Activated CD4-positive, CD25-positive, alpha-beta regulatory T cell (primary cell): ENCODE measurements around the gene PDE4D.
A peak's percentile ranks its signal among the peaks of the same experiment; 100 is the strongest.
"Not testable (repeated sequence)": the region's sequence is repeated elsewhere in the genome, so short reads cannot be mapped to it uniquely, and the experiment has no call there.

Experiments used
- DNase-seq, 4 experiments: peaks; one replicate each; lab custom pipeline; 2025; lab: John Stamatoyannopoulos, UW

The PDE4D gene

DNA sequence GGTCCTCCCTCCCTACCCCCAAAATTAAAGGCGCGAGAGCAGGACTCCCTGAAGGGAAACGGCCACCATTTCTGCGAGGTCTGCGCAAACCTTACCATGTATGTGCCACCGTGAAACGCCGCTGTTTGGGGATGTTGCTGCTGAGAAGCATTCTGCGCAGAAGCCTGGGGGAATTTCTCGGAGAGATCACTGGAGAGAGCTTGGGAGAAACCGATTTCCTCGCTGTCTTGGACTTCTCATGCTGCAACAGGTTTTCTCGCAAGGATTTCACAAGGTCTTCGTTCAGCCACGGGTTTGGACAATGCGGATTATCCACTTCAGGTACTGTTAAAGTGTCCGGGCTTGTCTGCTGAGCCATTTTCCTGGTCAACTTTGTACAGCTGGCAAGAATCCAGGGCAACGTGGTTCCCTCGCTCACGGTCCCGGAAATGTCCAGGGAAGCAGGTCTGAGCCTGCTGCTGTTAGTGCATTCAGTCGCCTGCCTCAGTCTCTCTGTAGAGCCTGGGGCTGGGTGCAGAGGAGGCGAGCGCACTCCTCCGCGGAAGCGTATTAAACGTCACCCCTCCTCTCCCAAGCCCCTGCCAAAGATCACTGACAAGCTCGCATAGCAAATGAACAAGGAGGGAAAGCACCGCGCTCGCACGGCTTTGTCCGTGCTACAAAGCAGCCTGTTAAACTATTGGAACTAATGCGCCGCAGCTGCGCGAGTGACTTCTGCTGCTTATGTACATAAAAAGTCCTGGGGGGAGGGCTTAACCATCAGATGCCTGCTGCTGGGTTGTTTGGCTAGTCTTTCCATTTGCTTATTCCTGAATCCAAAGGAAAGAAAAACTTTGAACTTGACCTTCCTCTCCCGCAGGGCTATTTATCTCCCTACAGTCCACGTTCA, 125.1 kb downstream of the PDE4D start:
- DNase-seq = peak in 2 of 4 experiments; percentile 1

DNA sequence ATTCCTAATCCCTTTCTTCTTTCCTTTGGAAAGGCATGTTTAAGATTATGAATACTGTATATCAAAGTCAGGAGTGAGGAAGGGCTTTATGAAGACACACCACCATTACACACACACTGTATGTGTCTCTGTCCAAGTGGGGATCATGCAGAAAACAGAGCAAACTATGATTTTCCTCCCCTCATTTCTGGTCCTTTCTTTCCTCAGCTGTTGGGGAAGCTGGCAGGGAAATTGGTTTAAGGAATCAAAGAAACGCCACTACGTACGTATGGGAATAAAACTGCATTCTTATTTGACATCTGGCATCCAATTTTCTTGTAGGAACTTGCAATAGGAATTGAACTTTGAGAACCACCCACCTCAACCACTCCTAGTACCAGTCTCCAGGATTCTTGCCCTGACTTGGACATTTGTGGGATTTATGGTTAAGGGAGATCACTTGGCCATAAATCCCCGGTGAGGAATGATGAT, 125.8 kb downstream of the PDE4D start:
- no peak for DNase-seq

DNA sequence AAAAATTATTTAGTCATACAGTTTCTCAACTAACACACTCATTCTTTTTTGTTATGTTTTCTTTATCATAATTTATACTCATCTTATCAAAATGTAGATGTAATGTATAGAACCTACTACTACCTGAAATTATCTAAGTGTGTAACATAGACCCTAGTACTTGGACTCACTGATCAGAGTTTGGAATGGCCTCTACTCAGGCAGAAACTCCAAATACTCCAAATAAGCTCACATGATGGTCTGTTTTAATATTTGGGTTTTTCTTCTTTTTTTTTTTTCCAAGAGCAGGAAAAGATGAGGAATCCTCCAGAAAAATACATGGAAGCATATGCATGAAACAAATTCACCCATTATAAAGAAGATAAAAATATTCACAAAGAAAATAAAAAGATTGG, 126.3 kb downstream of the PDE4D start:
- DNase-seq = no peak

DNA sequence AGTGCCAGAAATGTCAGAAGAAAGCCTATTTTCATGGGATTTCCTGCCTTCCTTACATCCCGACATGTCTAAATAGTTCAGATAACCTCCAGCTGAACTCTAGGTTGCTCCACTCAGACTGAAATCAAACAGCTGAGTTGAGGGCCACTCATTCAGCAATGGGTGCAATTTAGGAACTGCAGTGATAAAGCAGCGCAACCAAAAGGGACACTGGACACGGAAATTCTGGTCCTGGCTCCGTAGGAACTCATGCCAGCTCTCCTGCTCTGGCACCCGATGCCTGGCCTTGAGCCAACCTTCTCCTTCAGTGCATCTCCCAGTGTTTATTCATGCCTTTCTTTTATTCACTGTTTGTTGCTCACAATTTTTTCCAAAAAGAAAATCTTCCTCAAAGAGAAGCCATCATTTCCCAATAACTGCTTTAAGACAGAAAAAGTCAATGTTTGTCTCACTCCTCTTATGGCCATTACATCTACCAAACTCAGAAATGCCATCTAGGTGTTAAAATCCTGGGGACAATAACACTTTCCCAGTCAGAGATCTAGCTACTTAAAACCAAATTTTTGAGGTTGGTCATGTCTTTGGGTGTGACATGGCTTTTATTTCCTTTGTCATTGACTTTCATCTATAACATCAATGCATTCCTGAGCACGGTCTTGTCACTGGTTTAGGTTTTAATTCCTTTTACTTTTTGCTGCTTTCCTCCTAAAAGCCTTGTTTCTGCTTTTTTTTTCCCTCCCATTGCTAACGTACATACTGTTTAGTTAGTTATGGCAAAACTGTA, 126.9 kb downstream of the PDE4D start:
- DNase-seq = no peak

DNA sequence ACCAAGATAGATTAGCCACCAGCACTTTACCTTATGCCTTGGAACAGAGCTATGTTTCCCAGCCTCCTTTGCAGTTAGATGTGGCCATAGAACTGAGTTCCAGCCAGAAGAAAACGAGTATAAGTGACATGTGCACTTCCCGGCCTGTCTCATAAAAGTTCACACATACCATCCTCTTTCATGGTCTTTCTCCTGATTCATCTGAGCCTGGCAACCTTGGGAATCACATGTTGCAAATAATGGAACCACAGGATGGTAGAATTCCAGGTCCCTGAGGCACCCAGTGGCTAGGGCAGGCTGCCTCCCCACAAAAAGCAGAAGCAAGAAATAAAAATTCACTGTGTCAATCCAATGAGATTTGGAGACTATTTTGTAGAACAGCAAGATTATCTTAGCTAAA, 128.1 kb downstream of the PDE4D start:
- no peak for DNase-seq

DNA sequence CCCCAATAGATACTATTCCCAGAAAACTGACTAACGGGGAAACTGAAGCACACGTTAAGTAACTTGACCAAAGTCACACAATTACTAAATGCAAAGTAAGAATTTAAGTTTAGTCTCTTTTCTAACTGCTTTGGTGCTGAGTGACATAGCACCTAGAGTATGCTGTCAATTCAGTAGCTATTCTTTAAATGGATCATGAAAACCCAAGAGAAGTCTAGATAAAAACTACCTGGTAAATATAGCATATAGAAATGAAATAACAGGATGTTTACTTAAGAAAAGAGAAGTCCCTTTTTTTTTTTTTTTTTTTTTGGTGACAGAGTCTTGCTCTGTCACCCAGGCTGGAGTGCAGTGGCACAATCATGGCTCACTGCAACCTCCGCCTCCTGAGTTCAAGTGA, 129.2 kb downstream of the PDE4D start:
- DNase-seq = no peak

DNA sequence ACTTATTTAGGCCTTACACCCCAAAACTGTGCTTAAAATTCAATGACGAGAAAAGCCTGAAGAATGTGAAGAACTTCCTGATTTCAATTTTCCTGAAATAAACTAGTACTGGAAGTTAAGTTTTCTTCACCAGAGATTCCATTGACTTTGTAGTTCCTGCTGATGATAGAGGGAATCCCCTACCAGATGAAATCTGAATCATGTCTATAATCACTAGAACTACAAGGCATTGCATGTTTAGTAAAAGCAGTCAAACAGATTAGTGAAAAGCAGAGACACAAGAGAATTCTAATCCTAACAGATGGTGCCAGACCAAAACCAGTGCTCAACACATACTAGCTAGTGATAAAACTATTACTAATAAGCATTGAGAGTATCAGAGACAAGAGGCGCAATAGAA, 130.0 kb downstream of the PDE4D start:
- DNase-seq = no peak

DNA sequence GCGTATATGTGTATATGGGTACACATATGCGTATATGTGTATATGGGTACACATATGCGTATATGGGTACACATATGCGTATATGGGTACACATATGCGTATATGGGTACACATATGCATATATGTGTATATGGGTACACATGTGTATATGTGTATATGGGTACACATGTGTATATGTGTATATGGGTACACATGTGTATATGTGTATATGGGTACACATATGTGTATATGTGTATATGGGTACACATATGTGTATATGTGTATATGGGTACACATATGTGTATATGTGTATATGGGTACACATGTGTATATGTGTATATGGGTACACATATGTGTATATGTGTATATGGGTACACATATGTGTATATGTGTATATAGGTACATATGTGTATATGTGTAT, 131.3 kb downstream of the PDE4D start:
- not testable (repeated sequence) for DNase-seq

DNA sequence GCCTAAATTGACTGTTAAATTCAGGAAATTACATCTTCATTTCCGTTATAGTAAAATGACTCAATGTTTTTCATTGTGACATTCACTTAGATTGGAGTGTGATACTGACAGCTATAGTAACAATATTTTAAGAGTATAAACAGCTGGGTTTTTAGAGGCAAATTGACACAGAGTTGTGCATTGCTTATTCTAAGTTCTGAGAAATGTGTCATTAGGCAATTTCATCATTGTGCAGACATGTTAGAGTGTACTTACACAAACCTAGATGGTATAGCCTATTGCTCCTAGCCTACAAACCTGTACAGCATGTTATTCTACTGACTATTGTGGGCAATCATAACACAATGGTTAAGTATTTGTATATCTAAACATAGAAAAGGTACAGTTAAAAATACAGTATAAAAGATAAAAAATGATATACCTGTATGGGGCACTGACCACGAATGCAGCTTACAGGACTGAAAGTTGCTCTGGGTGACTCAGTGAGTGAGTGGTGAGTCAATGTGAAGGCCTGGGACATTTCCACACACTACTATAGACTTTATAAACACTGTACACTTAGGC, 132.7 kb downstream of the PDE4D start:
- no peak for DNase-seq

DNA sequence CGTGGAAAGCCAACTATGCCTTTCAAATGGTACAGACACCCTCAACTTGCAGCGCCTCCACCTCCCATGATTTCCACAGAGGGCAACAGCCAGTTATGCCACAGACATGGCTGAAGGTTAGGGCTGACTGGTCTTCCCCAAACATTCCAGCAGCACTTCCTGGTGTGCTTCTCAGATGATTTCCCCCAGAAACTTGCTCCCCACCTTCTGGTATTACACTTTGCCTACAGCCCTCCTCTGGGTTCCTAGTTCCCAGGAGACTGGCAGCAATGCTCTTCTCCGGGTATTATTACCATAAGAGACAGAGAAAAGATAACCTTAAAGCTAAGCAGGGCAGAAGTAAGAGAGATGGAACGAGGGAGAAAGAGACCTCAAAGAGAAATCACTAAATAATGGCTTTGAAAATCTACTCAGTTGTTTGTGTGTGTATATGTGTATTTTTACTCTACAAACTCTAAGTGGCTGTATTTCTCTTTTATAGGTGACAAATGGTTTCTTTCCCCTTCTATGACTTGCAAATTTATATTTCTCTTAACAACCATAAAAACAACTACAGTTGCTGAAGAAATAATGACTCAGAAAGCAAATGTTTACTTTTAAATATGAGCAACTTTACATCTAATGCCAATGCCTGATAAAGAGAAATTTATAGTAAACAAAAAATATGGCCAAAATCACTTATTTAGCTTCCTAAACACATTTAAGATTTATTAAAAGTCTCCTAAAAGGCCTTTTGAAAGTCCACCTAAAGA, 133.8 kb downstream of the PDE4D start:
- no peak for DNase-seq

DNA sequence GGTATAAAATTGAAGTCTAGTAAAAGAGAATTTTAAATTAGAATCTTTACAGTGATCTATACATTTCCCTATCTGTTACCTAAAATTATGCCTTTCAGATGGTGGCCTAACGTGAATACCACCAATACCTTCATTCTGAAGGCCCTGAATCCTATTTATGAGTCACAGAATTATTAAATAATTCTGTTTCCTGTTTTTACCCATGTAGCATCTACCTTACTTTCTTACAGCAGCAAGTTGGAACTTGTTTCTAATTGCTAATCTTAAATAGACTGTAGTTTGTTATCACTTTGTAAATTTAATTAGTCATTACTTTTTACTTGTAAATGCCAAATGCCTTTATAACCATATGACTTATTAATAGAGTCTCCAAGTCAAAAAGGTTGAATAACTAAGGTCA, 135.0 kb downstream of the PDE4D start:
- DNase-seq = no peak

DNA sequence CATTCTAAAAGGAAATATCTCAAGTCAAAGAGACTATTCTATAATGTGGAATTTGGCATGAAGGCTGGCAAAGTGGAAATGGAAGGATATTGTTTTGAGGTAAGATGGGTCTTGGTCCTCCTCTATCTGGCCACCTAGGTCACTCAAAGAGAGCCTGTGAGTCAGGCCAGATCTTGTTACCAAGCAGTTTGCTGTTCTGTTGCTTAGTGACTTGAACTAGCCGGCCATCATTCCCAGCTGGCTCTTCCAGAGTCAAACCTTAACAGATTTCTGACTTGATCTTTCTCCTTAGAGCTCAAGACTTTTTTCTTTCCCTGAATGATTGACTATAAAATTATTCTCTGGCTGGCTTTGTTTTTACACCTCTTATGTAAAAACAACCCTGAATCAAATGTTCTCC, 136.1 kb downstream of the PDE4D start:
- no peak for DNase-seq

DNA sequence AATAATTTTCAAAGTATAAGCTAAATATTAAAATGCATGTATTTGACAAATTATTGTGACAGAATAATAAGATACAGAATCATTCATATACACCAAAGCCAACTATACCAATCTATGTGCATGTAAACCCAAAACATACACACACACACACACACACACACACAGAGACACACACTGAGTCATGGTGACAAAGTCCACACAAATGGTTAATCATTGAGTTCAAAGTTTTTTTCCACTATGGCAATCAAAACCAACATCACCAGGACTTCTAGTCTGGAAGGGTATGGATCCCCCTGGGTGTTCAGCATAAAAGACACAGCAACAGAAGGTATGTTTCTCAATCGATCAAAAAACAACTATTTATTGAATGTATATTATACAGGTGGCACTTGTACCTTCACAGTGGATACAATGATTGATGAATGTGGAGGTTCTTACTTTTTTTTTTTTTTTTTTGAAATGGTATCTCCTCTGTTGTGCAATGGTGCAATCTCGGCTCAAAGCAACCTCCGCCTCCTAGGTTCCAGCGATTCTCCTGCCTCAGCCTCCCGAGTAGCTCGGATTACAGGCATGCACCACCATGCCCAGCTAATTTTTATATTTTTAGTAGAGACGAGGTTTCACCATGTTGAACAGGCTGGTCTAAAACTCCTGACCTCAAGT, 137.0 kb downstream of the PDE4D start:
- DNase-seq = no peak

DNA sequence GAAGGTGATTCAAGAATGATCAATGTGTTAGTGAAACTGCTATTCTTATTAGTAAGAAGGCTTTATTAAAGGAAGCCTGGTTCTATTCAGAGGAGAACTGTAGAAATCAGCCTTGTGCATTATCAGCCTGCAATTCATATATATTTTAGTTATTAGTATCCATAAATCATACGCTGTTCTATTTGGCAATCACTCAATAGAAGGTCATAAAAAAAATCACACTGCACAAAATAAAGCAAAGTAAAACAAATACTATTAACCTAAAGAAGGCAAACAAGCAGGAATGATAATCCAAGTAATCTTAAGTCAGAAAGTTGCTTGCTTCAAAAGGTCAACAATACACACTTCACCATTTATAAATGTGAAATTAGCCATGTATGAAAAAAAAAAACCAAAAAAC, 138.1 kb downstream of the PDE4D start:
- DNase-seq = no peak

DNA sequence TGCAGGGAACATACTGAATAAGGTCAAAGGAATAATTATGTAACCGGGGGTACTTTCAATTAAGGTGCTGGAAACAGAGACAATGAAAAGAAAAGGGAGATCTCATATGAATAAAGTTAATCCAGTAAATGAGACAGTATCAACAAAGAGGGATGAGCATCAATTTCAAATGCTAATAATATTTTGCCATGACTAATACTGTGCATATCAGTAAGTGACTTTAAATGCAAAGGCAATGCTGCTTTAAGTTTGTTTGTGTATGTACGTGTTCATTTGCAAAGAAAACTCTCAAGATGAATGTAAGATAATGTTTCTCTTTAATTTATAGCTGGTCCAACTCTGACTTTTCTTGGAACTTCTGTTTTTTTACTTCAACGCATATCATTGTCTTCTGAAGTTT, 139.9 kb downstream of the PDE4D start:
- DNase-seq = no peak

DNA sequence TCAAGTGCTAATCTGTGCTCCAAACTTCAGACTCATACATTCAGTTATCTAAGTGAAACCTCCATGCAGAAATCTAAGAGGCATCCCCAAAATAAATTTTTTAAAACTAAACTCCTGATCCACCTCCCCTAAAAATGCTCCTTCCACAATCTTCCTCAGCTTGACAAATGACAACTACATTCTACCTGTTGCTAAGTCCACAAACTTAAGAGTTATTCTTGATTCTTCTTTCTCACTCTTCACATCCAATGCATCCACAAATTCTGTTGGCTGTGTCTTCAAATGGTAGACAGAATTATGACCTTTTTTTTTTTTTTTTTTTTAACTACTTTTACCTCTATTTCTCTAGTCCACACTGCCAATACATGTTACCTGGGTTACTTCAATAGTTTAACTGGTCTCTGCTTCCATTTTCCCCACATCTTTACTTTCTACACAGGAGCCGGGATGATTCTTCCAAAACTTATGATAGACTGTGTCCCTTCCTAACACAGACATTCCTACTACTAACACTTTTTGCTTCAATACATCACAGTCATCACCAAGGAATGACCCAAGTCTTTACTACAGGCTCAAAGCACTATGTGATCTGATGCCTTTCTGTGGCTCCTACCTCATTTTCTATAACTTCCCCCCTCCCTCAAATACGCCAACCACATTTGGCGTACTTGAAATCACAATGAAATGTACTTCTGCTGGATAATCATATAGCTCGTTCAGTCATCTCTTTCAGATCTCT, 143.6 kb downstream of the PDE4D start:
- no peak for DNase-seq

DNA sequence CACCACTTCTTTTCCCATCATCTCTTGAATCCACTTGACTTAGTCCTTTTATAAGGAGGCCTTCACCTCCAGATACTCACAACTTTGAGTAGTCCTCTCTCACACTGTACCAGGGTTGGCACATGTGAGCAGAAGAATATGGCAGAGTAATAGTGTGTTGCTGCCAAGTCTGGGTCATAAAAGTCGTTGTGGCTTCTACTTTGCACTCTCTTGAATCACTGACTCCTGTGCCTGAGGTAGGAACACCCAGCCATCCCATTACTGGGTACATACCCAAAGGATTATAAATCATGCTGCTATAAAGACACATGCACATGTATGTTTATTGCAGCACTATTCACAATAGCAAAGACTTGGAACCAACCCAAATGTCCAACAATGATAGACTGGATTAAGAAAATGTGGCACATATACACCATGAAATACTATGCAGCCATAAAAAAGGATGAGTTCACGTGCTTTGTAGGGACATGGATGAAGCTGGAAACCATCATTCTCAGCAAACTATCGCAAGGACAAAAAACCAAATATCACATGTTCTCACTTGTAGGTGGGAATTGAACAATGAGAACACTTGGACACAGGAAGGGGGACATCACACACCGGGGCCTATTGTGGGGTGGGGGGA, 145.4 kb downstream of the PDE4D start:
- not testable (repeated sequence) for DNase-seq

DNA sequence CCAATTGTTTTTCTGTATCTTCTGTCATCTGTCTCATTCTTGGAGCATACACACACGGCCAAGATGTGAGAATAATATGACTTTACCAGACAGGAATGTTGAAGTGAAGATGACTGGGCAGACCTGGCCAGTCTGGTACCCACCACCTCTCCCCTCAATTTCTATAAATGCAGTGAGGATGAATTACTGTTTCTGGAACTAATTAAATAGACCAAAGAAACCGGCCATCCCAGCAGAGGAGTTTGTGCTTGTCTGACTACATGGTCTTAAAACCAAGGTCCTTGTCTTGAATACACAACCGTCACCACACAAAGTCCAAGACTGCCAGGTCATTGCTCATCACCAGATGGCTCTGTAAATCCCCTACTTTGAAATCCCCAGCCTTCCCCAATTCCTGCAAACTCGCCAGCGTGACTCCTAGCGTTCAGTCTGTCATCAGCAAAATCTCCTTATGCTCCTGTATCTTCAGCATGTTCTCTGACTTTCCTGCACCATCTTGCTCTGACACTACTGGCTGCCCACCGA, 147.2 kb downstream of the PDE4D start:
- no peak for DNase-seq

DNA sequence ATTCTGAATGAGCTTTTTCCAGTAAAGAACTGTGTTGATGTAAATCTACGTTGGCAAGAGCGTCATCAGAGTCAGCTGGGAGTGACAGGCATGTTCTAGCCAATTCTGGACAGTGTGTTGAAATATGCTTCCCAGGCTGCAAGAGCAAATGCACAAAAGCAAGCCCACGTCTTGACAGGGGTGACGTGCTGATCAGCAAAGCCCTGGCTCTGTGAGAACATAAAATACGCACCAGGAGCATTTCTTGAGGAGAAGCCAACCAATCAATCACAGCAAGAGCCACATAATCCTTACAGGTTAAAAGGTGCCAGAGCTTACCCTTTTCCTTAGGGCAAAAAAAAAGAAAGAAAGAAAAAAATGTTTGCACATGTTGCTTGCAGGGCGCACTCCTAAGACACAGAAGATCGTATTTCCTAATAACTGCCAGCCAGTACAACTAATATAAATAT, 148.1 kb downstream of the PDE4D start:
- DNase-seq = no peak

DNA sequence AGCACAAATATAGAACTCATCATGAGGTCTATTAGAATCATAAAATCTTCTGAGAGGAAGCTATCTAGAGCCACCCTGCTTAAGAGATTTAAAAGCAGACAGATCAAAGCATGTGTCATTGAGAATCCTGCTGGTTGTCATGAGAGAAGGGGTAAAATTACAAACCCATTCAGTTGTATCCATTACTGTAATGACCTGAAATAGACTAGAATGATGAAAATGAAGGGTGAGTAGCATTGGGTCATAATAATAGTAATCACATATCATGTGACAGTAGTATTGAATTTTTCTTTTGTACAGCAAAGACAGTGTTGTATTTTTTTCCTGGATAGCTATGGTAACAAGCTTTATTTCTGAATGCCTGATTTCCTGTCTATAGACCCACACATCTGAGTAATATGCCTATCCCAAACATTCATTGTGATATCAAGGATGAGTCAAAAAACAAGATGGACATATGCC, 149.0 kb downstream of the PDE4D start:
- DNase-seq = no peak
